ENCODE measurements around the gene DYNC2I2.

GRCh38 chr9:128696923-128697707 lies 40.5 kb upstream of the DYNC2I2 start:
- TF ChIP-seq CTCF (conservative IDR thresholded peaks at IDR 0.05; ENCODE audit: low read length): no peak
- no peak for TF ChIP-seq EZH2phosphoT487 (IDR thresholded peaks at IDR 0.05; ENCODE audit: borderline replicate concordance)
